H1 (cell line): ENCODE measurements around the gene RBBP5. TPM values are rescaled to one million over a fixed set of nuclear protein-coding genes. Genes with fewer than 3 reads are reported as not detected.

Experiments used
- polyA plus RNA-seq, 7 experiments: library from polyadenylated mRNA; depleted of rRNA in 3 of 7; stranded (reverse) in 5 of 7; unstranded in 2 of 7; fragments of >200 nt in 5 of 7; fragments of 200-250 nt in 2 of 7; gene quantifications; 1 replicate in 5 of 7; 2 replicates in 1 of 7; 4 replicates in 1 of 7; pipeline versions ENCODE4 v1.2.1 to v1.2.3, GENCODE V29; 2011 to 2013; ENCODE audit warnings: missing spikeins in 2 of 7, mixed read lengths in 2 of 7
- total RNA-seq: library from RNA; stranded (reverse); fragmentation: NEBNext Ultra II Directional; extraction: Animal tissue kit (Norgen Biotek cat#: 25700); gene quantifications from 2 replicates; pipeline ENCODE4 v1.2.1, GENCODE V29; 2021
- TF ChIP-seq, protein P1 (sequence below): IDR thresholded peaks from 2 replicates; pipeline ENCODE4 v1.6.1; 2011; ENCODE audit warnings: low read length, improper control_type of control experiment

The RBBP5 gene
- total and polyA plus RNA-seq, 2 of the 8 experiments (the other 6 are each of a cell fraction or from before 2014, with no cell fraction given): 6.7 to 21.5 TPM

DNA sequence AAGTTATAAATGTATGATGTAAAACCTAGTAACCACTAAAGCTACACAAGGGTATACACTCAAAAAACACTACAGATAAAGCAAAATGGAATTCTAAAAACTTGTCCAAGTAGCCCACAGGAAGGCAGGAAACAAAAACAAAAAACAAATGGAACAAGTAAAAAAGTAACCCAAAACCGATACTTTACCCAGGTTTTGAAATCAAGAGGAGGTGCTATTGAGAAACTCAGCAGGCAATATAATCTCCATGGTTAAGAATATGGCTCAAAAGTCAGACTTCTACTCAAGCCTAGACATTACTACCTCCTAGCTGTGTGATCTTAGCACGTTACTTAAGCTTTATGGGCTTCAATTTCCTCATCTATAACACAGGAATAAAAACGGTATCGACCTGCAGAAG is 13.3 kb downstream of the RBBP5 start (continued):
- TF ChIP-seq, protein P1, sequence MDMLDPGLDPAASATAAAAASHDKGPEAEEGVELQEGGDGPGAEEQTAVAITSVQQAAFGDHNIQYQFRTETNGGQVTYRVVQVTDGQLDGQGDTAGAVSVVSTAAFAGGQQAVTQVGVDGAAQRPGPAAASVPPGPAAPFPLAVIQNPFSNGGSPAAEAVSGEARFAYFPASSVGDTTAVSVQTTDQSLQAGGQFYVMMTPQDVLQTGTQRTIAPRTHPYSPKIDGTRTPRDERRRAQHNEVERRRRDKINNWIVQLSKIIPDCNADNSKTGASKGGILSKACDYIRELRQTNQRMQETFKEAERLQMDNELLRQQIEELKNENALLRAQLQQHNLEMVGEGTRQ: no peak
